Coronary artery (tissue), 2 donors: ENCODE measurements around the gene PRKG1.

Source experiments
- DNase-seq: peaks from one replicate; pipeline ENCODE4 v3.0.0-alpha.2; 2017; ENCODE audit warnings: low spot score
- H3K27ac ChIP-seq, 2 donors: fragments of 200-600 bp; sonication (generic); one replicate each; pipeline ENCODE4 v1.5.1; 2016 to 2019
- H3K4me3 ChIP-seq: fragments of 200-600 bp; sonication (generic); 2 replicates; pipeline ENCODE4 v1.5.1; 2016; ENCODE audit warnings: mild to moderate bottlenecking, moderate library complexity
- CTCF ChIP-seq: fragments of 200-600 bp; sonication (generic); IDR thresholded peaks from one replicate; pipeline ENCODE4 v1.5.1; 2019; ENCODE audit warnings: antibody characterized with exemption

The PRKG1 gene

GRCh38 chr10:51285601-51286000 is 211.3 kb downstream of the PRKG1 start:
- no peak for TF ChIP-seq CTCF
- no peak for DNase-seq
- no peak overlapping the region for H3K27ac ChIP-seq
- H3K4me3 ChIP-seq, result no peak overlapping the region

- no peak for TF ChIP-seq CTCF
- no peak overlapping the region for H3K4me3 ChIP-seq
- no peak for DNase-seq
Measured at GRCh38 chr10:51288511-51288910, 214.2 kb downstream of the PRKG1 start.

GRCh38 chr10:51289519-51289918 is 215.2 kb downstream of the PRKG1 start:
- no peak for TF ChIP-seq CTCF
- DNase-seq, result no peak
- H3K4me3 ChIP-seq, result no peak overlapping the region
- H3K27ac ChIP-seq, result no peak overlapping the region

More at GRCh38 chr10:51288511-51288910, 214.2 kb downstream of the PRKG1 start:
- H3K27ac ChIP-seq, result no peak overlapping the region

- no peak for TF ChIP-seq CTCF
- no peak for DNase-seq
- peak overlapping the region in 1 of 2 donors; percentile 33 for H3K27ac ChIP-seq
- no peak overlapping the region for H3K4me3 ChIP-seq
Measured at GRCh38 chr10:51291961-51292360, 217.7 kb downstream of the PRKG1 start.

- Histone ChIP-seq H3K27ac (no peak overlapping the region), H3K4me3 (no peak overlapping the region)
- TF ChIP-seq CTCF, result no peak
- no peak for DNase-seq
Measured at GRCh38 chr10:51297438-51297837, 223.2 kb downstream of the PRKG1 start.

- Histone ChIP-seq H3K4me3 (no peak overlapping the region), H3K27ac (peak overlapping the region; percentile 80 to 93)
- TF ChIP-seq CTCF, result no peak
- no peak for DNase-seq
Measured at GRCh38 chr10:51300617-51301304, 226.5 kb downstream of the PRKG1 start.

- TF ChIP-seq CTCF, result no peak
- DNase-seq, result no peak
- H3K27ac ChIP-seq, result peak overlapping the region; percentile 80 to 93
- H3K4me3 ChIP-seq, result peak overlapping the region; percentile 43
Measured at GRCh38 chr10:51301644-51302043, 227.4 kb downstream of the PRKG1 start.
